HG02970 (cell line): ENCODE results near the gene SPATS2L.
A peak's percentile ranks its signal among the peaks of the same experiment; 100 is the strongest.

Experiments
- ATAC-seq: cut with Tn5 transposase; IDR thresholded peaks from one replicate; pipeline ENCODE4 v1.9.1; 2021; ENCODE audit warnings: mild to moderate bottlenecking, moderate library complexity, moderate number of reproducible peaks; ENCODE audit not compliant: unreplicated experiment, low FRiP score

The SPATS2L gene

DNA sequence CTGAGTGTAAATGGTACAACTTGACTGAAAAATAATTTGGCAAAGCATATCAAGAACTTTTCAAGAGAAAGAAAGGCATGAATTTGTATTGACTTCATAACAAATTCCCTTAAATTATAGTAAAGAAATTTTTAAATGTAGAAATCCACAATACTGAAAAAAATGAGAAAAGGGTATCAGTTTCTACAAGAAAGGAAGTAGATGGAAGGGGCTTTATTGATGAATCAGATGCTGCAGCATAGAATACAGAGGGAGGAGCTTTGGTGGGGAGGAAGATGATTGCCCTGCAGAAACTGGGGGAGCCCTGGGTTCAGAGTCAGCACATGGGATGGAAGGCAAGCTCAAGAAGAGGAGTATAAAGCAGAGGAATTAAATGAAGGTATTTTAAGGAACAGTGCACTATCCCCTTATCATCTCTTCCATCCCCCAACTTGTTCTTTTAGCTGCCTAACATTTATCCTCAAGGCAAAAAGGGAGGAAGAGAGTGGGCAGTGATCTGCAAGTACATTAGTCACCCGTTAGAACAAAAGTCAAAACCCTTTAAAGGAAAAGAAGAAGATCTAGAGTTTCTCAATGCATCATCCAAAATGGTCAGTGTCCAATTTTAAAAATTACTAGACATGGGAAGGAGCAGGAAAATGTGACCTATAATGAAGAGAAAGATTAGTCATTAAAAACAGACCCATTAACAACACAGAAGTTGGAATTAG lies 125.7 kb downstream of the SPATS2L start:
- no peak for ATAC-seq

DNA sequence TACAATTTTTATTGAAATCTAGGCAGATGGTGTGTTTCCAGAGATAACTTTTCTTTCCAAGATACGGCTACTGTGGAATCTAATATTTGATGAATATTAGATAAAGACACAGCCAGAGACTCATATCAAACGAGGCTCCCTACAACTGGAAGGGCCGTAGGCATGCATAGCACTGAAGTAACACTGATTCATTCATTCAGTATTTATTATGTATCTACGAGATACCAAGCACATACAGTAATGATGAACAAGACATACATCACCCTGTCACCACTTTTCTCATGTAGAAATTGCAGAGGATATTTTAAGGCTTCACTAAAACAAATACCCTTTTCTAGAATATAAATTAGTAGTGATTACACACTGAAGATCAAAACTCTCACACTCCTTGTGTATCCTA lies 128.9 kb downstream of the SPATS2L start:
- no peak for ATAC-seq

DNA sequence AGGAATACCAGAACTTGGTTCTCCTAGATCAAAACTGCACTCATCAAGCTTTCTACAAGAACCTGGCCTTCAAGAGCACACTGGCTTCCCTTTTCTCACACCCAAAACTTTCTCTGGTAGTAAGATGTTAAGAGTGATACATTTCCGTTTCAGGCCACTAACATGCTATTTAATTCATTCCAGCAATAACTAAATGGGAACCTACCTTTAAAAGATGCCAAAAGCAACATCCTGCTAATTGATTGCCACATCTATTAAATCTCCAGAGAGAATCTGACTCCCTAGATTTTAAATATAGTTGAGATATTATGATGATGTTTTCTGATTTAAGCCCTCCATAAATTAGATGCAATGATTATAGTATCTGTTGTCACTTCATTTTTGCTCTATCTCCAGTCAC lies 131.8 kb downstream of the SPATS2L start:
- ATAC-seq, result no peak

DNA sequence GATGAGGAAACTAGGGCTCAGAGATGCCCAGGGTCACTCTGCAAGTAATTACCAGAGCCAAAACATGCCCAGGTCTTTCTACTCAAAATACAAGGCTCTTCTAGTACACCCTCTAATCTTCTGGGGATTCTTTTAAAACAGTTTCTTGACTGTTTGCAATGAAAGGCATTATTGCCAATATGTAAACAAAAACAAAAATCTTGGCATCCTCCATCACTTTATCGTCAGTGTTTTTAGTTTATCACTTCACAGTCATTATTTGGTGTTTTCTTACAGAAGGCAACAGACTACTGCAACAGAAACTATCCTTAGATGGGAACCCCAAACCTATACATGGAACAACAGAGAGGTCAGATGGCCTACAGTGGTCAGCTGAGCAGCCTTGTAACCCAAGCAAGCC lies 132.4 kb downstream of the SPATS2L start:
- no peak for ATAC-seq

DNA sequence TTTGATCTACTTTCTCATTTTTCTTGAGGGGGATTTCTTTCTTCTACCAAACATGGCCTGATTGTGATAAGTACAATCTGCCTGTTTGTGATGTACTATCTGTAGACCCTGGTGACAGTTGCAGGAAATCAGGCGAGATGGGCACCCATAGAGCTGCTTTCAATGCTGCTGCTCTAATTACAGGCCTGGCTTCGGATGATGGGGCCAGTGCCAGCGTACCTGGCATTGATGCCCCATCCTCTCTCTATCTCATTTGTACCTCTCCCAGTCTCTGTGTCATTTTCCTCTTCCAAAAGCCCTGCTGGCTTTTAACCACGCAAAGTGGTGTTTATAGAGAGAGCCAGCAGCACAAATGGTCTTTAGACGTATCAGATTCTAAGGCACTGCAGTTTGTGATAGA lies 133.5 kb downstream of the SPATS2L start:
- ATAC-seq, result no peak

DNA sequence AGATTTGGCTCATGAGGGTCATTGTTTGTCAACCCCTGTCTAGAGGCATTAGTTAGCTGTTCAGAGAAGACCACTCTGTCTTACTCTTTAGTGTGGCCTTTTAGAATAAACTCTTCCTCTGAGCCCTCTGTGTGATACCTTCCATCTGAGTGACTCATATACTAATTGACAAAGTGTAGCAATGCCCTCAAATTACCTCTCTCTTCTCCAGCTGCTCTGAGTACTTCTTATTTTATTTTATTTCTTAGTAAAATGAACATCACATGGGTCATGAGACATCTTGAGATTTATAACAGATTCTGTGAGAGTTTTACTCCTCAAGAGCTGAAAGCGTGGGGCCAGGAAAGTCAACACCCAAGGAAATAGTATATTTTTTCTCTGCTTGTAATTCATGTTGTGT lies 136.0 kb downstream of the SPATS2L start:
- no peak for ATAC-seq

DNA sequence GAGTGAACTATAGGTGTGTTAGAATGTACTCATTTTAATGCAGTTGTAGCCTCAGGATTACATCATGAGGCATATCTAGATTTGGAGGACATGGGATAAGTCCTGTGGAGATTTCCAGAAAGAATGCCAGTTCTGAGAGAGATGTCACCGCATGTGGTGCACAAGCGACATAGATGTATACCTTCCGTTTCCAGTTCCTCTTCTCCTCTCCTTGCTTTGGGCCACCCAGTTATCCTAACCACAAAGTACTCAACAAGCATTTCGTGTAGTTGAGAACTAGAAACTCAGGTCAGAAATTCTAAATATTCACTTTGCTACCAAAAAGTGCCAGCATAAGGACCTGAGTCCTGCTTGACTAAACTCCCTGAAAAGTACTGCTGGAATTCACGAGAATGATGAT lies 136.9 kb downstream of the SPATS2L start:
- ATAC-seq, result no peak

DNA sequence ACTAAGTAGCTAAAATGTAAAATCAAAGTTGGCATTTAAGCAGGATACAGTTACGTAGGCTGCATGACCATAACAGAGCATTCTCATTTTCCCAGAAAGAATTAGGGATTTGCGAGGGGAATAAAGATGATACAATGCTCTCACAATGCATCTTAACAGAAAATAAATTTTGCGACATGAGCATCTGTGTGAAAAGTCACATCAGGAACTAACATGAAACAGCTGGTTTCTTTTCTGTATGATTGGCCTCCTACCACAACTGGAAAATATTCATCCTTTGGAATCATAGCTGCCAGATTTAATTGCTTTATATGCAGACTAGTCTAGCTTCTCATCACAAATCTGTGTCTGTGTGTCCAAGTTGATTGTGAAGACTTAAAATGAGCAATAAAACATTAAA lies 137.4 kb downstream of the SPATS2L start:
- ATAC-seq, result no peak

DNA sequence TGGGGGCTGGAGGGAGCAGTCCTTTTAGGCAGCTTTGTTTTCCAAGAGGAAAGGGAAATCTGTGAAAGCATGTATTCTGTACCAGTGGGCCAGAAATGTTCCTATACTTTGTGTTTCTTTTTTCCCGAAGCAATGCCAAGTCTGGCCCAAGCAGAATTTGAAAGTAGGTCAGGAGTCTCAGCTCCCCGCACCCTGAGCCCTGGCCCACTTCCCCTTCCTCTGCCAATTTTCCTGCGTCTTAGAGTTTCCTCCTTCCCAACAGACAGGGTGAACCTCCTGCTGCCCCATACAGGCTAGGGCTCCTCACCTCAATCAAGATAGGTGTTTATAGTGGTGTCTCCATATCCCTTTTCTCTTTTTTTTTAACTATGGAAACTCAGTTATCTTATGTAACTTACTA lies 138.0 kb downstream of the SPATS2L start:
- ATAC-seq, result no peak

DNA sequence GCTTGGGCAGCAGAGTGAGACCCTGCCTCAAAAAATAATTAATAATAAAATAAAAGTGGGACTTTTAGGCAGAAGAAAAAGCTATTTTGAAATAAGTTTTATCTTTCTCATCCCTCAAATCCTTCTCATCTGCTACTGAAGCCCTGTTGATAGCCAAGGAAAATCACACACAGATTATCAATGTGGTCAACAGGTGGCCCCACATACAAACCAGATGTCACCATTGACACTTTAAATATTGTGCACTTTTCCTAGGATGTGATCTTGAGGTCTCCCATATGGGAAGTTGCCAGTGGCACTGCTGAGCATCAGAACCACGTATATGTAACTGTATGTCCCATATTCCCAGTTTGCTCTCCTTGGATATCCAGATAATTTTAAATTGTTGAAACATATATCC lies 138.8 kb downstream of the SPATS2L start:
- no peak for ATAC-seq

DNA sequence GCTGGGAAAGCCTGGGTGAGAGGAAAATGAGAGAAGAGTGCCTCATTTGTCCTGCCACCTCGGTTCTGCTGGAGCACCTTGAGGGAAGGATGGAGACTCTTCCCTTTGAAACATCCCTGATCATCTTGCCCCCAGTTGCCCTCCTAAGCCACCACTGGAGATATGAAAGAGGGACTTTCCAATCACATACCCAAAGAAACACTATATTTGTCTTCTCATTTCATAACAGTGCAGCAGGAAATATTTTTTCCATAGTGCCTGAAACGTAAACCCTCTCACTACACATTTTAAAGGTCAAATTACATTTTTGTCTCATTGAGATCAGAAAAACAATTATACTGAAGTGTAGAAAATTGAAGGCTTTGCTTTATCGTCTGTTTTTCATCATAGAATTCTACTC lies 140.1 kb downstream of the SPATS2L start:
- ATAC-seq, result no peak

DNA sequence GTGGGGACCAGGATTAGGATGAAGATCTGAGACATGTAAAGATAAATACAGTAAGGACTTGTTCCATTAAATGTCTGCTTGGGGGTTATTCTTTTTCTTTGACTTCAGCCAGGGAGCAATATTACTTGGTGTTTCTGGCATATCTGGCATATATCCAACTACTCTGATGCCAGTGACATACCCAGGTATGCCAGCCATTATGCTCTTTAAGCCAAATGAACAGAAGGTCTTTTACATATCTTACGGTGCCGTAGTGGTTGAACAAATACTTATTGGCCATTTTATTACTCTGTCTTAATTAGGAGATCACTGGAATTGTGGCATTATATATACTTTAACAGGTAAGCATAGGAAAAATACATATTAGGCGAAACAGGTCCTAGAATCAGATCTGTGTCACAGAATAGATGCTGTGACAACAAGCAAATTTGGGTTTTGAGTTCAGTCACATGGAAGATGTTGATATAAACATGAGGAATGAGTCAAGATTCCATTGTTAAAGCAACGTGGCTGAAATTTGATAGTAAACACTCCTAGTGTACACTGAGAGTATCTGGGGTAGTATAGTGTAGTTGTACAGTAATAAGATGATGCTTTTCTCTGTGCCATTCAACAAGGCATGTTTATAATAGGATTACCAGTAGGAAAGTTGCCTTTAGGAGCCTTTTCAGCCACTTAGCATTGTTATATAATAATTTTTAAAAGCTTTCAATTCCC lies 140.8 kb downstream of the SPATS2L start:
- ATAC-seq, result no peak

DNA sequence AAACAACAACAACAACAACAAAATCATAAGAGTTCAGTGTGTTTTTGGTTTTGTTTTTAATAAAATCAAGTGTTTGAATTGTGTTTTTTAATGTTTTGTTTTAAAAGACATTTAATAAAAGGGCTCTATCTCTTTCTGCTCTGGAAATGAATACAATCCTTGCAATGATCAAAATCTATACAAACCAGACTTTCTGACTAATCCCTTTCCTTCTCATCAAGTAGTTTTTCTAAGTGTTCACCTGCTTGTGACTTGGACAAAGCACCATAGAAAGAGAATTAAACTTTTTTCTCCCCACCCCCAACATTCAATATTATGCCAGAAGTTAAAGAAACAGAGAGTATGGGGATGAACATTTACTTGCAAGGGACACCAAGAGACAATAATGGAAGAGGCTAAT lies 142.0 kb downstream of the SPATS2L start:
- no peak for ATAC-seq

DNA sequence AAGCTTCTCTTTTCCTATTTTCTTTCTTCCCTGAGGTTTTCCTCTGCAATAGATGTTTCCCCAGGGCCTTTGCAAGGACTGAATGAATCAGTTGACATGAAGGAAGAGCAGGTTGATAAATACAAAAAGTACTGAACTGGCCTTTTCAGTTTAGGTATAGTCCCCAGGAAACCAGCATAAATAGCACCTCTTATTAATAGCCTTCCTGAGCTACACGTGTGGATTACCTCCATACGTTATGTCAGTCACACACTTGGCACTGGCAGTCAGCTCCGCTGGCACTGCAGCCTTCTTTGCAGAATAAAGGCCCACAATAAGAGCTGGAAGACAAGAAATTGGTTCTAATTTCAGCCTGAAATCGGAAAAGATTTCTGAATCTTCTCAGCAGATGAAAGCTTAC lies 142.7 kb downstream of the SPATS2L start:
- no peak for ATAC-seq

DNA sequence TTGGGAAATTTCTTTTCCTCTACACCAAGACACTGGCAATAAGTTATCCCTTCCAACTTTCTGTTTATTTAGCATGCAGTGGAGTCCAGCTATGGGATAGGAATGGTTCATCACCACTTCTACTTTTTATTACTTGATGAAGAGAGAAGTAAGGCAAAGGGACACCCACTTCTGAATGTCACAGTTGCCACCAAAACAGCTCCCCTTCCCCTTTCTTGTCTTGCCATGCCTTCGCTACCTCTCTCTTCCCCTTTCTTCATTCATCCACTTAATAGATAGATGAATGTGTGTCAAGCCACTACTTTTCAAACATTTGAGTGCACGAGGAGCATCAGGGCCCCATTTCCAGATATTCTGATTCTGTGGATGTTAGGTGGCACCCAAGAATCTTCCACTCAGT lies 143.8 kb downstream of the SPATS2L start:
- no peak for ATAC-seq

DNA sequence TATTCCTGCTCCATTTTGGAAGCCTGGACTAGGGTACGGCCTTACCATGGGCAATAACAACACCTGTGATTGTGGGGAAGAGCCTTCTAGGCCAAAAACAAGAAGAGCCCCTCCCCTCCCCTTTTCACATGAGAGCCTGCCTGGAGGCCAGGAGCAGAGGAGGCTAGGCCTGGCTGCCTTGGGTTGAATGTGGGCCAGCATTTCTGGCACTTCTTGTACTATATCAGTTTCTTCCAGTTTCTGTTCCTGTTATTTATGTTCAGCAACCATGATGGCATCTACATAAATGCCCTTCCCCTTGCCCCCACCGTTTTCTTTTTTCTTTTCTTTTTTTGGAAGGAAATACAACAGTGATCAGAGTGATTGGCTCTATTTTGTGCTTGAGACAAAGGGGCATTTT lies 145.0 kb downstream of the SPATS2L start:
- ATAC-seq, result no peak

DNA sequence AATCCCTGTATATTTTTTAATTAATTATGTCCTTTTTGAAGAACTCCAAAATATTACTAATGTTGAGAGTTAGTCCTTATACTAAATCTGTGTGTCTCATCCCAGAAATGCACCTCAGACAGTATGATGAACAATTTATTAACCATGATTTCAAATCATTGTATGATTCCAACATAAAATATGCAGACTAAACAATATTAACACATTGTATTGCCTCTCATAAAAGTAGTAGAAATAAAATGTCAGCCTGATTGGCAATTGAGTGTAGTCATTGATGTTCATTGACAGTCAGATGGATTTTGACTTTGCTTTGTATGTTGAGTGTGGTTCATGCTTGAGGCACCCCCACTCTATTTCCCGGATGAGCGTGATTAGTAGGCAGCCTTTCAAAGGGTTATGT lies 145.9 kb downstream of the SPATS2L start:
- no peak for ATAC-seq

DNA sequence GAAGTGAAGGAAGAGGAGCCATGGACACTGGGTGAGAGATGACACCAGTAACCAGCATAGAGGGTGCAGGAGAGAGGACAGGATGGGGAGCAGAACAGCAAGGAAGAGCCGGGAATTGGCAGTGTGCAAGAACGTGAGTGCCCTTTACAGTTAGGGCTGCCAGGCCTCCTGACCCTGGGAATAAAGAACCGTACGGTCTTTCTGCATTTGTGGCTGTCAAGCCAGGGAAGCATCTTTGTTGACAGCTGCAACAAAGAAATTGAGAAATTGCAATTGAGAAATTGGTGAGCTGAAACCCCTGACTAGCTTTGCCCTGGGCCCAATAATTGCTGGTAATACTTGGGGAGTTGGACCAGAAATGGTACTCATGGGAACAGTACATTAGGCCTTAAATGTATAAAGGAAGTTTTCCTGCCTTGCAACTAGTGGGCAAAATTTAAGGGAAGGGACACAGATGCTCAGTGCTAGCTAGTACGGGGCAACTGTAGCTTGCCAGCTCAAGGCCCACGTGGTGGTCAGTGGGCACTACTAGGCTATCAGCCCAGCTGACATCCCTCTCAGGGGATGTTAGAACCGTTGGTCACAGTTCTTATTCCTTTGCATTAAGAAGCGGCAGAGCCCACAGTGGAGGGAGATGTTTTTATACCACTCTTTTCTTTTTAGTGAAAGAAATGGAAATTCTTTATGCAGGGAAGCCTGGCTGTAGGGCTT lies 146.8 kb downstream of the SPATS2L start:
- ATAC-seq, result no peak

DNA sequence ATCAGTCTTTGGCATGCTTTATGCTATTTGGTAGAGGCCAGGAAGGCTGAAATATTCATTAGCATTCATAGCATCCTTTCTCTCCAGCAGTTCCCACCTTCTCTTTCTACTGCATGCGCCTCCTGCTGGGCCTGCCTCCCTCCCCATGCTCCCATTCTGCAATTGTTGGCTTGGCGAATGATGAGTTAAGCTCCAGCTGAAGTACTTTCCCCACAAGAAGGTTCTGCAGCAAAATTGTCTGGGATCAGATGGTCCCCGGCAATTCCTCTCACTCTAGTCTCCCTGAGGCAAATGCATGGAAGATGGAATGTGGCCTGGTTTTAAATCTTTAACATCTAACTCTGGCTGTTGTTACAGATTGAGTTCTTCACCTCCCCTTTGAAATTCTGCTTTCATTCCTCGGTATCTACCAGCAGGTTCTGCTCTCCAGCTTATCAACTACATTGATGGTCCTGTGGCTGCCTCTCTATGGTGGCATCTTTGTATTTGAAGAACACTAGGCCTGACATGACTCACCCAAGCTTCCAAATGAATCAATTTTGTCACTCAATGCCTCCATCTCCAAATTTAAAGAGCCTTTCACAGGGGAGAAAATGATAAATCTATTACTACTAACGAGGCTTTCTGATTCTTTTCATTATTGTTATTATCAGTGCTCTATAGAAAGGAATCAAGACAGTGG lies 147.5 kb downstream of the SPATS2L start:
- ATAC-seq, result no peak

DNA sequence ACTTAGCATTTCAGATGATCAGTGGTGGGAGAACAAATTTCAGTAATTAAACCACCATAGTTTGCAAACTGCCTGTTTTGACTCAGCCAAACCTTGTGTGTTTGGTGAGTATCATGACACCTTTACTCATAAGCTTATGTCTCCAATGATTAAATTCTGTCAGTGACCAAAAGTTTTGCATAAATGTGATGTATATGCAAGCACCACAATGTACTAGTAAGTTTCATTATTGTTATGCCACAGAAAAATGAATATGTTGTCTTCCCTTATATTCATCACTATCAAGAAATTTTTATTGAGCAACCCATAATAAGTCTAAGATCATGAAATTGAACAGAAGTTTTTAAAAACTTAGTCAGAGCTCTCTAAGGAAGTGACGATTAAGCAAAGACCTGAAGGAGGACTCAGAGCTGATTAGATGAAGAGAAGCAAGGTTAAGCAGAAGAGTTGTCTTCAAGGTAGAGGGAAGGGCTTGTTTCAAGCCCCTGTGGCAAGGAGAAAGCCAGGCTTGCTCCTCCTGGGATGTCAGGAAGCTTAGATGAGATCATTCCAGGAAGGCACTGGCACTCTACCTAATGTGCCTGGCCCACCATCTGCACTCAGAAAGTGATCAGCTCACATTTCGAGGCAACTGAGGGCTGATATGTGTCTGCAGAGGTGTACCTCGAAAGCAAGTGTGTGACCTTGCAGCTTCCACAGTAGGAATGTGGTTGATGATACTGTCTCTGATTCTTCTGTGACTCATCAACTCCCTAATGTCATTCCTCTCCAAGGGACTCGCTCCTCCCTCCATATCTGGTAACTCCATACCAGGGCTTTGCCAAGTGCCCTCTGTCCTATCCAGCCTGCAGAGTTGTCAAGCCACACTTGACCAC lies 148.7 kb downstream of the SPATS2L start:
- peak; percentile 71 for ATAC-seq
